ENCODE measurements around the gene NUCB1. TPM values are rescaled to one million over a fixed set of nuclear protein-coding genes. Genes with fewer than 3 reads are reported as not detected.
"Not testable (repeated sequence)": the region's sequence is repeated elsewhere in the genome, so short reads cannot be mapped to it uniquely, and the experiment has no call there.

The NUCB1 gene
- total RNA-seq, result 167 and 333 TPM in 2 replicates

DNA sequence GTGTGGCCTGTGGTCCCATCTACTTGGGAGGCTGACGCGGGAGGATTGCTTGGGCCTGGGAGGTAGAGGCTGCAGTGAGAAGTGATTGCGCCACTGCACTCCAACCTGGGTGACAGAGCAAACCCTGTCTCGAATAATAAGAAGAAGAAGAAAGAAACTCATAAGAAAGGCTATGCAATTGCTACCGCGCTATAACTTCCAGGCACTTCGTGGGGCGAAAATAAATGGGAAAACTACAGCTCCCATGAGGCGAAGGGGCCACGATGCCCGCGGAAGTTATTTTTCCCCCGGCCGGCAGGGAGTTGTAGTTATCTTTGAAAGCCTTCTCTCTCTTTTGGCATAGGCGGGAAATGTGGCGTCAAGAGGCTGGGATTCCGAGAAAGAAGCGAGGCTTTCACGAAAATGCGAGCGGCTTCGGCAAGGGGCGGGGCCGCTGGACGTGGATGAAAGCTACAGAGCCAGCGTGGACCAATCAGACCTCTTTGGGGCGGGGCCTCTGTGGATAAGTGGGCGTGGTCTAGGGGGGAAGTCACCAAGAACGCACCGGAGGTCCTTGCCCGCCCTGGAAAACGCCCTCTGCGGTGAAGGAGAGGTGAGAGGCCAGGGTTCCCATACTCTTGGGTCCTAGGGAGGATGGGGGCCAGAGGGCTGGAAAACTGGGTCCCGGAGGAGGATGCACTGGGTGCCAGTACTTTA is at the start of gene NUCB1:
TSS of gene NUCB1 (plus strand) at position 532 of the 696 bp plus-strand sequence. CDS start 485 bp downstream, outside the sequence.
- DNase-seq, result peak; percentile 98

GRCh38 chr19:48852292-48852691 is 47.8 kb upstream of the NUCB1 start:
- DNase-seq, result no peak

GRCh38 chr19:48853483-48853882 is 46.6 kb upstream of the NUCB1 start:
- DNase-seq, result no peak

DNA sequence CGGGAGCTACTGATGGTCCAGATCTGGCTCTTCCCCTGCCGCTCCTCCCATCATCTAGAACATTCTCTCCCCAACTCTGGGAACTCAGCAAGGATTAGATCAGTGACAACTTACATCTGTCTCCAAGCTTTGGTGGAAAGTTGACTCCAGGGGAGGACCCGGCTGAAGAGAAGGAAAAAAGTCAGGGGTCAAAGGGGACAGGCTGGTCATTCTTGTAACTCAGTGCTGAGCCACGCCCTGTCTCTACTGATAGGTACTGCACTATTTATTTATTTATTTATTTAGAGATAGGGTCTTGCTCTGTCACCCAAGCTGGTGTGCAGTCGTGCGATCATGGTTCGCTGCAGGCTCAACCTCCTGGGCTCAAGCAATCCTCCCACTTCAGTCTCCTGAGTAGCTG is 46.0 kb upstream of the NUCB1 start:
- DNase-seq, result no peak

- no peak for DNase-seq
Observed at GRCh38 chr19:48856921-48857320, 43.2 kb upstream of the NUCB1 start.

GRCh38 chr19:48858984-48859710 is 41.0 kb upstream of the NUCB1 start:
- no peak for DNase-seq

DNA sequence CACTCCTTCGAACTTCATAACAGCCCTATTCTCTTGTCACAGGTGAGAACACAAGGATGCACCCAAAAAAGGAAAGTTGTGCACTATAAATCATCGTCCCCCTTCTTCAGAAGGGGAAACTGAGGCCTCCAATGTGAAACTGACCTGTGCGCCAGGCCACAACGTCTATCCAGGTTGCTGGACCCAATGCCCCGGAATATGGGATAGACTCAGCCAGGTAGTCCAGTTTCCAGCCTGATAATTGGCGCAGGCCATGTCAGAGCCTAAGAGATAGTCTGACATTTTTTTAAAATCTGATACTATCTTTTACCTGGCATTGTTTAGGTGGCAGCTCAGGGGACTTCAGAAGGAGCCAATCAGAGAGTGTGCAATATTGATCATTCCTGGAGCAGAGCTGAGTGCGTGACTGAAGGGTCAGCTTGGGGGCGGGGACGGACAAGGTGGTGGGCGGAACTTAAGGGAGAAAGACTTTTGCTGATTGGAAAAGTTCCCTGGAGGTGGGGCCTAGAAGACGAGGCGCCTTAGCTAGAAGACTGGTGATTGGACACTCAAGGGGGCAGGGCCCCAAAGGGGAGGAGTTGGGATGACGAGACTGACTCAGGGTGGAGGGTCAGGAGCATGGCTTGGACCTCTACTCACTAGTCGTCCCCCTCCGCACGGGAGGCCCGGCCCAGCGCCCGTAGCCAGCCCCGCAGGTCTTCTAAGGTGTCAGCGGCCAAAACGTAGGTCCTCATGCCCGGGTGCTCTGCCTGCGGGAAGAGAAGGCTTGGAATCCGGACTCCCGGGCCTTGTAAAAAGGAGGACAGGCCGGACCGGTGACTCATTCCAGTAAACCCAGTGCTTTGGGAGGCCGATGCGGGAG is 40.2 kb upstream of the NUCB1 start:
- no peak for DNase-seq

DNA sequence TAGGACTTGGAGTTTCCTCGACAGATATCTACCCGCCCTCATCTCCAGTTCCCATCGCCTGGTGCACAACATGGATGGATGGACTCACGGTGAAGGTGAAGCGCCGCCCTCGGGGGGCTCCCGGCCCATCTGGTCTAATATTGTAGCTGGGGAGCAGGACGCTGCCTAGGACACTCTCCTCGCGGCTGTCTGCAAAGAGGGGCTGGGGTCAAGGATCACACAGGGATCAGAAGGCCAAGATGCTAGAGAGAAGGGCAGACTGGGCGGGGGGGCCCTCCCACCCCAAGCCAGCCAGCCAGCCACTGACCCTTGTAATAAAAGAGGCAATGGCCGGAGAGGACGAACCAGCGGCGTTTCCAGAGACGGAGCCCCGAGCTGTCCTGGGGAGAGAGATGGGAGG is 38.8 kb upstream of the NUCB1 start:
- no peak for DNase-seq

DNA sequence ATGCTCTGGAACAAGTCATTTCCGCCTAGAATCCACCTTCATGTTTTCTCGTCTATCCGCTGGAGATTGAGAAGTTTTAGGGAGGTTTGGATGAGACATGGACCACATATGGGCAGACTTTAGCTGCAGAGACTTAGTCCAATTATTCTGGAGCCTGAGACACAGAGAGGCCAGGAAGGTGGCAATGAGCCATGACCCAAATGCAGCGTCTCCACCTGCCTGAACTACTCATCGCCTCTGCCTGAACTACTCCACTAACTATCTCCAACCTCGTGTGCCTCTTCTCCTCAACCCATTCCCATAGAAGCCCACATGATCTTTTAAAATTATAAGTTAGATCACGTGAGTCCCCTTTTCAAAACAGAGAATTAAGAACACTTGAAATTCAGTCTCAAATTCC is 37.3 kb upstream of the NUCB1 start:
- DNase-seq, result no peak

- no peak for DNase-seq
Observed at GRCh38 chr19:48866692-48867091, 33.4 kb upstream of the NUCB1 start.

GRCh38 chr19:48867123-48867745 is 32.9 kb upstream of the NUCB1 start:
- DNase-seq, result no peak

DNA sequence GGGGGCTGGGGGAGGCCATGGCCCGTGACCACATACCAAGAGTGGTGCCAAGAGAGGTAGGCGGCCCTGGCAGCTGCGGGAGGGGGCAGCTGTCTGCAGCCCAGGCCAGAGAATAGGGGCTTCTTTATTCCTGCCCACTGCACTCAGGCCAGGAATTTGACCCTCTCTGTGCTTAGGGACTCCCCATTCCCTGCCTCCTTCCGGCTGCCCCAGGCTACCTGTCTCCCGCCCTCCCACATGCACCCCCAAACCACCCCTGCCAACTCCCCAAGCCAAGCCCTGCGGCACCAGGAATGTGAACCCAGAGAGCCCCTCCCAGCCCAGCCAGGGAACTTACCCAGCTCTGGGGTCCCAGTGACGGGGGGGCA is 32.4 kb upstream of the NUCB1 start:
- DNase-seq, result no peak

DNA sequence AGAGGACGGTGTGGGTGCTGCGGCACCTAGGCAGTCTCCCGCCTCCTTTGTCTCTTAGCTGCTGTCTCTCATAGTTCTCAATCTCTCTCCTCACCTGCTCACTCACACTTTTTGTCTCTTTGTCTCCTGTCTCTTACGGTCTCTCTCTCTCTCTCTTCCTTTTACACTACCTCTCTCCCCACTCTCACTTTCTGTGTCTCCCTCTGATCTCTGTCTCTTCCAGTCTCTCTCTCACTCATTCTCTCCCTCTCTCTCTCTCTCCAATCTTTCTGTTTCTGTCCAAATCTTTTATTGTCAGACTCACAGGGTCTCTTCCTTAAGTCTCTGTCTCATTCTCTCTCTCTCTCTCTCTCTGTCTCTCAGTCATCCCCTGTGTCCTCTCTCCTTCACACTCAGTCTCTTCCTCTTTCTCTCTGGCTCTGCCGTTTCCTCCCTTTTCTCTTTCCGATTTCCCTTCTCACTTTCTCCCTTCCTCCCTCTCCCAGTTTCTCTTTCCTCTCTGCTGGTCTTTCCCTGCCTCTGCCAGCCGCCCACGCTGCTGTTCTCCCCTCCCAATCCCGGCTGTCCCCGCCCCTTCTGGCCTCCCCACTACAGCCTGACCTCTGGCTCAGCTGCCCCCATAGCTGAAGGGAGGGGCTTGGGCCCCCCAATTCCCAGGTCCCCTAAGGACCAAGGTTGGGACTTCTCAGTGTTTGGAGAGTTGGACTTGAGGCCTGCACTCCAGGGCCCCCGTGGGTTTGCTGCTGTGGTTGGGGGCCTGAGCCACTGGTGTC is 31.8 kb upstream of the NUCB1 start, which contains the start of gene PLEKHA4:
TSS of gene PLEKHA4 (minus strand) at position 504 of the 773 bp plus-strand sequence. CDS start 997 bp downstream, outside the sequence.
- DNase-seq, result no peak

DNA sequence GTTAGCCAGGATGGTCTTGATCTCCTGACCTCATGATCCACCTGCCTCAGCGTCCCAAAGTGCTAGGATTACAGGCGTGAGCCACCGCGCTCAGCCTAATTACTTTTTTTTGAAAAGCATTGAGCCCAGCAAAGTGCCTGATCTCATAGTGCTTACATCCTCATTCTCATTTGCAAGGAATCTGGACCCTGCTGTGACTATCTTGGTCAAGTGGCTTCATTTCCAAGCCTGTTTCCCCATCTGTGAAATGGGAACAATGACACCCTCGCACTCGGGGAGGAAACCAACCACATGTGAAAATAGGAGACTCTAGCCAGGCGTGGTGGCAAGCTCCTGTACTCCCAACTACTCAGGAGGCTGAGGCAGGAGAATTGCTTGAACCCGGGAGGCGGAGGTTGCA is 30.1 kb upstream of the NUCB1 start:
- DNase-seq, result no peak

GRCh38 chr19:48871471-48872181 is 28.5 kb upstream of the NUCB1 start:
- not testable (repeated sequence) for DNase-seq

DNA sequence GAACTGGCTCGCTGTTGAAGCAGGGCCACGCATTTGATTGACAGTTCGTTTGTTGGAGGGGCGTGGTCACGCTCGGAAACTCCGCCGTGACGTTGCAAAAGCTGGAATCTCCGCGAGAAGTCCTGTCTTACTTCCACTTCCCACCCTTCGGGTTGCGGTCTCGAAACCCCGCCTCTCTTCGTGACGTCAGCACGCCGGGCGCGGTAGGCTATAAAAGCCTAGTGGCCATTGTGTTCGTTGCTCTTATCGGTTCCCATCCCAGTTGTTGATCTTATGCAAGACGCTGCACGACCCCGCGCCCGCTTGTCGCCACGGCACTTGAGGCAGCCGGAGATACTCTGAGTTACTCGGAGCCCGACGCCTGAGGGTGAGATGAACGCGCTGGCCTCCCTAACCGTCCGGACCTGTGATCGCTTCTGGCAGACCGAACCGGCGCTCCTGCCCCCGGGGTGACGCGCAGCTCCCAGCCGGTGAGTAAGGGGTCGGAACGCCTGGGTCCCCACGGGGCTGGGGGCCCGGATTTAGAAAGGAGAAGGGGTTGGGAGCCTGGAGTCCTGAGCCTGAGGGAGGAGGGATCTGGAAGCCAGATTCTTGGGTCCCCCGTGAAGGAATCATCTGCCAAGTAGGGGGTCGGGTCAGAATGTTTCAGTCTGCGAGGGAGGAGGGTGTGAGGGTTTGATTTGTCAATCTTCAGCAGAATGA is 27.8 kb upstream of the NUCB1 start, which contains the start of gene PPP1R15A:
TSS of gene PPP1R15A (plus strand) at position 240 of the 702 bp plus-strand sequence. CDS start 813 bp downstream, outside the sequence.
- DNase-seq, result peak; percentile 98

DNA sequence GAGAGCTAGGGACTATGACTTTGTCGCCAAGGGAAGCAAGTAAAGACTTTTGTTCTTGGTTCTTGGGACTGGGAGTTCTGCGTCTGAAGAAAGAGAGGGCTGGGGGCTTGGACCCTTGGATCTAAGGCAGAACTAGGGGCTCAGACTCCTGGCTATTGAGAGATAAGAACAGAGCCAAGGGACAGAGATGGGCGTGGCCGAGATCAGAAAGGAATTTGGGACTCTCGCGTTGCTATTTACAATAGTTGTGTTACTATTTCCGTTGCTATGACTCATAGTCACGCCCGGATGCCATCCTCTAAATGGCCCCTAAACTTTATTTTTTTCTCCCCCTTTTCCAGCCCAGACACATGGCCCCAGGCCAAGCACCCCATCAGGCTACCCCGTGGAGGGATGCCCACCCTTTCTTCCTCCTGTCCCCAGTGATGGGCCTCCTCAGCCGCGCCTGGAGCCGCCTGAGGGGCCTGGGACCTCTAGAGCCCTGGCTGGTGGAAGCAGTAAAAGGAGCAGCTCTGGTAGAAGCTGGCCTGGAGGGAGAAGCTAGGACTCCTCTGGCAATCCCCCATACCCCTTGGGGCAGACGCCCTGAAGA is 27.1 kb upstream of the NUCB1 start:
- DNase-seq, result peak; percentile 96

DNA sequence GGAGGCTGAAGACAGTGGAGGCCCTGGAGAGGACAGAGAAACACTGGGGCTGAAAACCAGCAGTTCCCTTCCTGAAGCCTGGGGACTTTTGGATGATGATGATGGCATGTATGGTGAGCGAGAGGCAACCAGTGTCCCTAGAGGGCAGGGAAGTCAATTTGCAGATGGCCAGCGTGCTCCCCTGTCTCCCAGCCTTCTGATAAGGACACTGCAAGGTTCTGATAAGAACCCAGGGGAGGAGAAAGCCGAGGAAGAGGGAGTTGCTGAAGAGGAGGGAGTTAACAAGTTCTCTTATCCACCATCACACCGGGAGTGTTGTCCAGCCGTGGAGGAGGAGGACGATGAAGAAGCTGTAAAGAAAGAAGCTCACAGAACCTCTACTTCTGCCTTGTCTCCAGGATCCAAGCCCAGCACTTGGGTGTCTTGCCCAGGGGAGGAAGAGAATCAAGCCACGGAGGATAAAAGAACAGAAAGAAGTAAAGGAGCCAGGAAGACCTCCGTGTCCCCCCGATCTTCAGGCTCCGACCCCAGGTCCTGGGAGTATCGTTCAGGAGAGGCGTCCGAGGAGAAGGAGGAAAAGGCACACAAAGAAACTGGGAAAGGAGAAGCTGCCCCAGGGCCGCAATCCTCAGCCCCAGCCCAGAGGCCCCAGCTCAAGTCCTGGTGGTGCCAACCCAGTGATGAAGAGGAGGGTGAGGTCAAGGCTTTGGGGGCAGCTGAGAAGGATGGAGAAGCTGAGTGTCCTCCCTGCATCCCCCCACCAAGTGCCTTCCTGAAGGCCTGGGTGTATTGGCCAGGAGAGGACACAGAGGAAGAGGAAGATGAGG is 26.4 kb upstream of the NUCB1 start:
- peak; percentile 39 for DNase-seq

Measured in dermis blood vessel endothelial cell (primary cell).